Activated naive CD8-positive, alpha-beta T cell treated with anti-CD3 and anti-CD28 coated beads for 36 hours (primary cell): ENCODE measurements around the gene ENOSF1. TPM values are rescaled to one million over a fixed set of nuclear protein-coding genes. Genes with fewer than 3 reads are reported as not detected.

ENCODE experiments used
- total RNA-seq, 2 experiments: library from RNA; stranded (reverse); gene quantifications; one replicate each; pipeline ENCODE4 v1.2.3, GENCODE V29; 2021

The ENOSF1 gene
- total RNA-seq, 2 experiments from 2014 or later: 61.7 to 75.2 TPM

Other genes starting within 250 kb of the ENOSF1 start
- gene COLEC12, start 211.9 kb downstream of the ENOSF1 start, total RNA-seq: not detected
- gene CETN1, start 132.2 kb downstream of the ENOSF1 start, total RNA-seq: not detected
- gene CLUL1, start 115.6 kb downstream of the ENOSF1 start, total RNA-seq: not detected
- 100 to 1,000 TPM; 364 to 369 TPM for gene TYMS, start 55.0 kb downstream of the ENOSF1 start, total RNA-seq
- gene YES1, start 99.6 kb upstream of the ENOSF1 start, total RNA-seq: 10 to 100 TPM; 29.0 to 32.2 TPM
- gene ADCYAP1, start 192.2 kb upstream of the ENOSF1 start, total RNA-seq: not detected